AG04450 (cell line): ENCODE results near the gene LDB1. TPM values are rescaled to one million over a fixed set of nuclear protein-coding genes. Genes with fewer than 3 reads are reported as not detected.

Experiments
- CTCF ChIA-PET: fragments of 300-600, 350-600 bp; formaldehyde crosslinking; extraction: SDS; loops from one replicate; lab custom pipeline; 2022; ENCODE audit warnings: antibody characterized with exemption, inconsistent platforms; lab: Charles Lee
- POLR2A ChIA-PET: fragments of 350-600 bp; formaldehyde crosslinking; extraction: SDS; loops from one replicate; lab custom pipeline; 2021; ENCODE audit warnings: antibody characterized with exemption, inconsistent platforms; lab: Yijun Ruan, JAX
- DNase-seq: peaks from one replicate; pipeline ENCODE4 v3.0.0-alpha.2; 2011; ENCODE audit warnings: low read depth, low spot score
- H3K27ac ChIP-seq: one replicate; pipeline ENCODE4 v1.5.1; 2012; ENCODE audit warnings: low read depth, low read length, control low read depth
- H3K27me3 ChIP-seq: one replicate; pipeline ENCODE4 v1.6.0; 2012; ENCODE audit warnings: low read length; ENCODE audit not compliant: control insufficient read depth, insufficient read depth
- H3K4me3 ChIP-seq: 2 replicates; pipeline ENCODE4 v1.5.1; 2011; ENCODE audit warnings: mild to moderate bottlenecking, low read depth, low read length, control low read depth
- H3K9me3 ChIP-seq: 2 replicates; pipeline ENCODE4 v1.5.1; 2012; ENCODE audit warnings: low read length; ENCODE audit not compliant: control insufficient read depth, insufficient read depth
- polyA plus RNA-seq: library from polyadenylated mRNA; depleted of rRNA; stranded (reverse); fragments of >200 nt; gene quantifications from 2 replicates; pipeline ENCODE4 v1.2.3, GENCODE V29; 2011
- TF ChIP-seq, protein P1 (sequence below): IDR thresholded peaks from 2 replicates; pipeline ENCODE4 v1.5.1; 2011; ENCODE audit warnings: low read depth, low read length, control low read depth, inconsistent platforms

LDB1 gene
- polyA plus RNA-seq, 1 experiment, result 95.7 TPM

DNA sequence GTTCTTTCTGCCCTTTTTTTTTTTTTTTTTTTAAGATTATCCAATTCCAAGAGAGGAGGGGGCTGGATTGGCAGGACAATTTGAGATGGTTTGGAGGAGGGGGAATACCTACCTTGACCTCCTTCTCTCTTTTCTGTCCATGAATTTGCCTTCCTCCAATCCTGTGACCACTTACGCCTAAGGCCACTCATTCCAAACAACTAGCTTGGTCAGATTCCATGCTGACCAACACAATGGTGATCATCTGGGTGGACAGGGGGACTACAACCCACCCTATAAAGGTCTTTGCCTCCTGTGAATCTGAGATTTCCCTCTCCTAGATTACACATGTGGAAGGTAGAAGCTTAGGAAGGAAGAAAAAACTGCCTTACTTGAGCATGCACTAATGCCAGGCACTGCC is 2.3 kb upstream of the LDB1 start:
- ChIA-PET CTCF (interaction anchor here (0.6 to 3.0 kb wide), 6 partner anchors 9 to 1090 kb away, joined by 3 to 23 read pairs (median 4); partner anchors contain the start of gene PPRC1), POLR2A (interaction anchor here (1.5 kb wide), 1 partner anchor 30 kb away, joined by 8 read pairs; the partner anchor contains the start of gene NOLC1)
- Histone ChIP-seq H3K9me3 (no peaks in the 10 kb centered on the region), H3K27me3 (no peaks in the 10 kb centered on the region), H3K4me3 (peak overlapping the region; percentile 91), H3K27ac (peak overlapping the region; percentile 96)
- no peak for DNase-seq
- TF ChIP-seq, protein P1, sequence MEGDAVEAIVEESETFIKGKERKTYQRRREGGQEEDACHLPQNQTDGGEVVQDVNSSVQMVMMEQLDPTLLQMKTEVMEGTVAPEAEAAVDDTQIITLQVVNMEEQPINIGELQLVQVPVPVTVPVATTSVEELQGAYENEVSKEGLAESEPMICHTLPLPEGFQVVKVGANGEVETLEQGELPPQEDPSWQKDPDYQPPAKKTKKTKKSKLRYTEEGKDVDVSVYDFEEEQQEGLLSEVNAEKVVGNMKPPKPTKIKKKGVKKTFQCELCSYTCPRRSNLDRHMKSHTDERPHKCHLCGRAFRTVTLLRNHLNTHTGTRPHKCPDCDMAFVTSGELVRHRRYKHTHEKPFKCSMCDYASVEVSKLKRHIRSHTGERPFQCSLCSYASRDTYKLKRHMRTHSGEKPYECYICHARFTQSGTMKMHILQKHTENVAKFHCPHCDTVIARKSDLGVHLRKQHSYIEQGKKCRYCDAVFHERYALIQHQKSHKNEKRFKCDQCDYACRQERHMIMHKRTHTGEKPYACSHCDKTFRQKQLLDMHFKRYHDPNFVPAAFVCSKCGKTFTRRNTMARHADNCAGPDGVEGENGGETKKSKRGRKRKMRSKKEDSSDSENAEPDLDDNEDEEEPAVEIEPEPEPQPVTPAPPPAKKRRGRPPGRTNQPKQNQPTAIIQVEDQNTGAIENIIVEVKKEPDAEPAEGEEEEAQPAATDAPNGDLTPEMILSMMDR, result no peak

DNA sequence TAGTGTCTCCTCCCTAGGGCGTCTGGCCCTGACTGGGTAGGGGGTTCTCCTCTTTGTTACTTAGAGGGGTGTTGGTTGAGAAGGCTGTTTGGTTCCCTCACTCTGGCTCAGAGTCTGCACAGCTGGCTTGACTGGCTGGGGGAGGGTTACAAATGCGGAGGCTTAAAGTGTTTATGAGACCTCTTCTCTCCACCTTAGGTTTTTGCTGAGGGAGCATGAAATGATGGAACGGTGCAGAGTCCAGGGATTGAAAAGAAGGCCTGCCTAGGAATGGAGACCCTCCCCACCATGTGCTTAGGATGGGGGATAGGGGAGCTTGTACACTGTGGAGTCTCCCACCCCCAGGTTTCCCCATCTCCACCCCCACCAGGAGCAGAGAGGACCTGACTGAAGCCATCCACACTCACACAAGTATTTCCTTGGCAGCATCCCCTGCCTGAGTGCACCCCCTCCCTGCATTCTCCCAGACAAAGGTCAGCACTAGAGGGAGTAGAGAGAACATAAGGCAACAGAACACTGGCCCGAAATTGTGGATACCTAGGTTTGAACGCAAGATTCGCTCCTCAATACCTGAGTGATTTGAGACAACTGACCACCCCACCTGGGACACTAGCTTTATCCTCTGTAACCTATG is 1.7 kb upstream of the LDB1 start:
- POLR2A ChIA-PET, result interaction anchor here (0.6 to 2.0 kb wide), 6 partner anchors 9 to 462 kb away, joined by 3 to 8 read pairs (median 6); partner anchors contain the start of gene NOLC1
- Histone ChIP-seq H3K9me3 (no peaks in the 10 kb centered on the region), H3K27ac (peak overlapping the region; percentile 96), H3K27me3 (no peaks in the 10 kb centered on the region), H3K4me3 (peak overlapping the region; percentile 91)
- TF ChIP-seq, protein P1, result peak; percentile 62
- CTCF ChIA-PET, result interaction anchor here (0.7 to 3.0 kb wide), 4 partner anchors 10 to 123 kb away, joined by 3 to 23 read pairs (median 4); partner anchors contain the start of gene PPRC1
- peak; percentile 58 for DNase-seq

DNA sequence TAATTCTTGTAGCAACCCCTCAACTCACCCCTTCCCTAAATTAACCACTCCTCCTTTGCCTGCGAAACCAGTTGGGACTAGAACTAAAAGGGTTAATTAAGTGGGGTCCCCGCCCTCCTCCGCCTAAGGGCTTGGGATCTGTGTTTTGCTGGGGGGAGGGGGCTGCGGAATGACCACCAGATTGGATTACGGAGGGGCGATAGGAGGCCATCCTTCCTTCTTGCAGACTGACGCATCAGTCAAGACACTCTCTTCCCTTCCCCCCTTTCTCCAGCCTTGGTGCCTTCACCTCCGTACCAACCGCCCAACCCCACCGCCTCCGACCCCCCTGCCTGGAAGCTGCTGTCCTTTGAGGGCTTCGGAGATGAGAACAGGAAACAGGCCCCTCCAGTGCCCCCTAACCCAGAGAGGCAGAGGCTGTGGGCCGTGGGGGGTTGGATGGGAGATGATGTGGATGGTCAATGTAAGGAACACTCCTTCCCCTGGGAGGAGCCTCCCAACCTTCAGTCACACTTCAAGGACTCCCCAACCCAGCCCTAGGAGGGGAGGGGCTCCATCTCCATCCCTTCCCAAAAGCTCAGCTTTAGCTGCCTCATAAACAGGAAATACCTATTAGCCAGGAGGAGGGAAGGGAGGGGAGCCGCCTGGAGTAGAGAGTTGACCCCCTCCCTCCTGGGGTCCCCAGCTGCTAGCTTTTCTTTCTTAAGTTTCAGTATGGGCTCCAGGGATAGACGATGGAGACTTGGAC is 997 bp upstream of the LDB1 start:
- Histone ChIP-seq H3K27ac (peak overlapping the region; percentile 96), H3K9me3 (no peaks in the 10 kb centered on the region), H3K27me3 (no peaks in the 10 kb centered on the region), H3K4me3 (peak overlapping the region; percentile 91)
- ChIA-PET POLR2A (interaction anchor here (0.6 to 2.0 kb wide), 6 partner anchors 9 to 463 kb away, joined by 3 to 8 read pairs (median 6); partner anchors contain the start of gene NOLC1), CTCF (interaction anchor here (0.9 to 3.0 kb wide), 2 partner anchors 11 to 48 kb away, joined by 3 to 23 read pairs; partner anchors contain the start of gene PPRC1)
- TF ChIP-seq, protein P1, result no peak
- DNase-seq, result peak; percentile 84

DNA sequence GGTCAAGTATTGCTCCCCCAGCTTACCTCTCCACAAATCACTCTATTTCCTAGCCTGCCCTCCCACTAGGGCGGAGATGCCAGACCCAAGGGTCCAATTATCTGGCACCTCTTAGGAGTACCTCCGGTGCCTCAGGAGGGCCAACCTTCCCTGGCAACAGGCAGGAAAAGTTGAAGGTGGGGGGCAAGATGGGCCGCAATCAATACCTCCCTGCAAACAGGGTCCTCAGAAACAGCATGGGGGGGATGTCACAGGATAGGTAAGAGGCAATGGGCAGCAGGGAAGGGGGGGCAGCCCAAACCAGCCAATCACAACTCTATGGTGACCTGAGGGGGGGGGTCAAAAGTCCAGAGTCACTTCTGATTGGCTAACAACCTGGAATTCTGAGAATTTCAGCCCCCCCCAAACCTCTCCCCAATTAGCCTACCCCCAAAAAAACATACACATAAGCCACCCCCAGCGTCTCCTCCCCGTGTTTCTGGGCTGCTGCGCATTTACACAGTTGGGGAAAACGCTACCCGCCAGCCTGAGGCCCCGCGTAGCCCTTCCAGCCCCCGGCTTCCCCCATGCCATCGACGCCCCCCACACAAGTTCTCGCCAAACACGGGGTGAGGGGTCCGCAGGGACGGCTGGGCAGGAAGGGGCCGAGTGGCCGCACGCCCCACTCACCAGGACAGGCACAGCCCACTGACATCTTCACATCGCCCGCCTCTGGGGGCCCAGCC is 589 bp downstream of the LDB1 start:
- peak; percentile 36 for DNase-seq
- no peaks in the 10 kb centered on the region for H3K9me3 ChIP-seq
- peak overlapping the region; percentile 90 for H3K27ac ChIP-seq
- H3K27me3 ChIP-seq, result no peaks in the 10 kb centered on the region
- TF ChIP-seq, protein P1, result no peak
- peak overlapping the region; percentile 91 for H3K4me3 ChIP-seq
- ChIA-PET POLR2A (interaction anchor here (0.5 to 1.4 kb wide), 2 partner anchors 32 to 36 kb away, joined by 3 to 5 read pairs; partner anchors contain the start of gene NOLC1), CTCF (interaction anchor here (0.6 kb wide), 1 partner anchor 39 kb away, joined by 3 read pairs; no protein-coding TSS in a partner anchor)
